CD4-positive, alpha-beta T cell treated with Interleukin-6 for 4 hours (primary cell): Measurements from ENCODE around the gene ETV6.
A peak's percentile ranks its signal among the peaks of the same experiment; 100 is the strongest.

Experiments used
- DNase-seq: peaks from one replicate; pipeline ENCODE4 v3.0.0-alpha.2; 2020; ENCODE audit warnings: mixed read lengths

ETV6 gene

GRCh38 chr12:11869406-11869805, 219.9 kb downstream of the ETV6 start:
- no peak for DNase-seq

DNA sequence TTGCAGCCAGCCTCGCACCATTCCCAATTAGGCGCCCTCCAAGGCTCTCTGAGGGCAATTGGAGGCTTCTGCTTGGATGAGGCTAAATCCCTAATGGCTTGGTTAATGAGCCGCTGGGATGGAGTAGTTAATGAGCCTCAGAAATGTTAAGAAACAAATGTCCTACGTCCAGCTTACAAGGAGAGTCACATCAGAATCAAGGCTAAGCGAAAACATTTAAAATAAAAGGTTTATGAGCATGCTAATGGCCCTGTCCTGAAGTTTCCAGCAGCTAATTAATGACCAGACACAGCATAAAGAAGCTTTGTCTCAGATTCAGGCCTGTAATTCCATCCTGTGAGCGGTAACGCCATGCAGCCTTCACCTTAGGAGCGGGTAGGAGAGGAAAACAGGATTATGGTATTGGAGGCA, 220.6 kb downstream of the ETV6 start:
- no peak for DNase-seq

DNA sequence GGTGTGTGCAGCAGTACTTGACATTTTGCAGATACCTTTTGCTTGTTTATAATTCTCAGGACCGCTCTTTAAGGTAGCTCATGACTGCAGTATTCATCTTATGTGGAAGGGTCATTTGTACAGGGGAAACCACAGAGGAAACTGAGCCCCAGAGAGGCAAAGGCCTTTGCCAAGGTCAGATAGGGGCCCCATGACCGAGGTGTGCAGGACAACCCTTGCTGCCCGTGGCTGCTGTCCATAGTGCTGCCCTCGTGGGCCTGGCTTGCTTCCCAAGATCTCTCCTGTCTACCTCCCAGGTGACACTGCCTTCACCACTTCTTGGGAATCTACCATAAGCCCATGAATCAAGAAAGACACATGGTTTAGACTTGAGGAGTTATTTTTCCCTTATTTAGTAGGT, 222.6 kb downstream of the ETV6 start:
- no peak for DNase-seq

DNA sequence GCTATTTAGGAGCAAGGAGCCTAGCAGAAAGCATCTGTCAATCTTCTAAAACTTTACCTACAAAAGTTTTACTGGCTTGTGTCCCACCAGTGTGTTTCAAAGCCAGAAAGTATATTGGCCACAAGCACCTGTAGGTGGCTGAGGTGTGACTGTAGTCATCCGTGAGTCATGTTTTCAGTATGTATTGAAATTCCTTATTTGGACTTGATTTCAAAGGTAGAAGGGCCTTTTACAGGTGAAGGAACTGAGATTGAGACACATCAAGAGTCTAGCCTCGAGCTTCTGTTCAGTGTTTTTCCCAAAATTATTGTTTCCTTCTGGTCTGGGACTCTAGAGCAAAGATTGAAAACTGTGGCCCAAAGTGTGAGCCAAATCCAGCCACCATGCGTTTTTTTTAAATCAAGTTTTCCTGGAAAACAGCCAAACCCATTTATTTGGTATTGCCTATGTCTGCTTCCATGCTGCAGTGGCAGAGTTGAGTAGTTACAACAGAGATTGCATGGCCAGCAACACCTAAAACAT, 226.0 kb downstream of the ETV6 start:
- DNase-seq: peak; percentile 41

DNA sequence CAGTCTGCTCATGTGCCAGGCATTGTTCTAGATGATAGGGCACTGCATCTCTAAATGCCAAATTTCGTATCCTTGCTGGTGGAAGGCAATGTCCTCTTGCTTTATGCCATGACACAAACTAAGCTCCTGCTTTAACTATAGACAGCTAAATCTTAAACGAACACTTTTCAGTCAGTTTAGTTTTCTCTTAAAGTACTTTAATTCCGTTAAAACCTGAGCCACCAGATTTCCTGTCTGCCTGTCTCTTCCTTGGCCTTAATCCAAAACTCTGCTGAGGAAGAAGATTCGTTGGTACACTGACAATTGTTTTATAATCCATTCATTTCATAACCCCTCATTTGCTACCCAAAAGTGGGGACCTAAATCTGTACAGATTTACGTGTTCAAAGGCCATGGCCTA, 226.8 kb downstream of the ETV6 start:
- no peak for DNase-seq

- DNase-seq: no peak
These were observed 227.8 kb downstream of the ETV6 start for GRCh38 chr12:11877102-11877826.

- DNase-seq: no peak
These were observed 228.7 kb downstream of the ETV6 start for GRCh38 chr12:11877869-11878780.

DNA sequence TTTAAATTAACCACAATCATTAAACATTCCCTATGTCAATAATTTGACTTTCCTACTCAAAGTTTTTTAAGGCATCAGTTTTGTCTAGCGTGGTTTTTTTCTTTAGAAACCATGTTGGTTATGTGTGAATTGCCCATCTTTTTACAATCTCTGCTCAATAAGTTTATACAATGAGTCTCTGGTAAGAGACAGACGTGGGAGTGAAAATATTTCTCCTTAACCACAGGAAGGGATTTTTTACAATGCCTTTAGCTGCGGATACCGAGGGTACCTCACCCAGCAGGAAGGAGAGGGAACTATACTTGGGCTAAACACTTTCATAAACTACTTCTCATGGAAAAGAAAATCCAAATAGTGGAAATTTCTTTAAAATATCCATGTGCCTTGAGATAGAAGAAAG, 229.8 kb downstream of the ETV6 start:
- no peak for DNase-seq

- no peak for DNase-seq
These were observed 230.9 kb downstream of the ETV6 start for GRCh38 chr12:11880381-11880780.

GRCh38 chr12:11881835-11882234, 232.4 kb downstream of the ETV6 start:
- DNase-seq: no peak

- no peak for DNase-seq
These were observed 233.0 kb downstream of the ETV6 start for GRCh38 chr12:11882301-11883019.

DNA sequence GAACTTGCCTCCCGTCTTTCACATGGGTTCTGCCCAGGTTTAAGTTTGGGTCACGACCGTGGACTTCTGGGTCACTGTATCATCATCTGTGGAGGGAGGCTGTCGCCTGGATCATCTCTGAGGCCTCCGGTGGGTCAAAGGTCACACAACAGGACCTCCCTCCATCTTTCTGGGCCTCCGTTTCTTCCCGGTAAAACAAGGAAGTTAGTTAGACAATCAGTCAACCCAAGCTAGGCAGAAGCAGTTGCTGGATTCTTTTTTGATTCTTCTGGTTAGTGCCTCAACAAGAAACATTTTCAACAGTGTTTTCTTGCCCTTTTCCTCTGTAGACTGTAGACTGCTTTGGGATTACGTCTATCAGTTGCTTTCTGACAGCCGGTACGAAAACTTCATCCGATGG, 234.6 kb downstream of the ETV6 start:
- no peak for DNase-seq

- DNase-seq: no peak
These were observed 235.2 kb downstream of the ETV6 start for GRCh38 chr12:11884706-11885105.

GRCh38 chr12:11885261-11886038, 236.0 kb downstream of the ETV6 start:
- no peak for DNase-seq

GRCh38 chr12:11886339-11886738, 236.9 kb downstream of the ETV6 start:
- DNase-seq: no peak

DNA sequence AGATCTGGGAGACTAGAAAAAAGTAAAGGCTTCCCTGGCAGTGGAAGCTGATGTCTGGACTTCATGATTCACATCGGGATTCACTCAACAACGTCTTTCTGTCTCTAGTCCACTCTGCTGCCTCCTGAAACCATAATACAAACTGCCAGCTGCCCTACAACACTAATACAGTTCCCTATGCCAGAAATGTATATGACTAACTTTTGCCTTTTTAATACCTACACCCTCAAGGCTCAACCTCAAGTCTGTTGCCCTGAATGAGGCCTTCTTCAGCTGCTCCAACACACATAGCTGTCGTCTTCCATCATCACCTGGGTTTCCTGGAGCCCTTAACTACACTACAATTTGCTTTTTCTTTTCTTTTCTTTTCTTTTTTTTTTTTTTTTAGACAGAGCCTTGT, 238.6 kb downstream of the ETV6 start:
- no peak for DNase-seq

GRCh38 chr12:11891346-11891745, 241.9 kb downstream of the ETV6 start:
- DNase-seq: no peak

DNA sequence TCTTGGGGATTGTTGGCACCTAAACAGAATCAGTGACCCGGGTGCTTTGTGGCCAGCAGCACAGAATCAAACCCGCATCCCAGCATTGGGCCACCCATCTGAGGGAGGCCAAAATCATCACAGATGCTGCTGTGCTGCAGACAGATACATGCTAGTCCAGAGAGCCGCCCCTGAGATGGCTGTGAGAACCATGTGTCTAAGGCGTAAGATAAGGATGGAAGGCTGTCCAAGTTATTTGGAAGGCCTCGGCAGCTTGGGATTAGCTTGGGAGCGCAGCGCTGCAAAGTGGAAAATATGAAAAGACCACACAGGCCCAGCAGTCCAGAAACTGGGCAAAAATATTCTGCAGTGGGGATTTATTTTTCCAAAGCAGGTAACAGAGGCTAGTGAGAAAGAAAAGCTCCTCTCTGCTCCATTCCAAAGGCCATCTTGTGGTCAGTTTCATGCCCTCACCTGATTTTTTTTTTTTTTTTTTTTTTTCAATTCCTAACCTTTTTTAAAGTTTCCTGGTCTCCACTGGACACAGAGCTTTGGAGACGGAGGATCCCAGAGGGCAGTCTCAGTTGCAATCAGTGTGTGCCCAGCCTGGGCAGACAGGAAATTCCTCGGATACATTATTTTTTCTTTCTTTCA, 242.4 kb downstream of the ETV6 start:
- DNase-seq: no peak

- no peak for DNase-seq
These were observed 244.5 kb downstream of the ETV6 start for GRCh38 chr12:11893998-11894397.

DNA sequence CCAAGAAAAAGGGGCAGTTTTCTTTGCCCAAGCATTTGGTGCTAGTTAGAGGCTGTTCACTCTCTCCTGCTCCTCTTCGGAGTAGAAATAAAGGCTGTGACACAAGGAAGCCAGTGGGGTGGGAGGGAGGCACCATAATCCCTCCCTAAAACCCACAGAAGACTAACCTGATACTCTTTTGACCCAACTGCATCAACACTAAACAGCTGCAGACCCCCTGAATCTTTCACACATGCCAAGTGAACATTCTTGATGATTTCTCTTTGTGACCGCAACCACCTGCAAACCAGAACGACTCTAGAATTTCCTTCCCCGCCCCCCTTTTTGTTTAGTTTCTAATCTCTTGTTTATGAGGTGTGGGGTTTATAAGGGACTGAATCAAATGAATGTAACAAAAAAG, 245.4 kb downstream of the ETV6 start:
- no peak for DNase-seq

DNA sequence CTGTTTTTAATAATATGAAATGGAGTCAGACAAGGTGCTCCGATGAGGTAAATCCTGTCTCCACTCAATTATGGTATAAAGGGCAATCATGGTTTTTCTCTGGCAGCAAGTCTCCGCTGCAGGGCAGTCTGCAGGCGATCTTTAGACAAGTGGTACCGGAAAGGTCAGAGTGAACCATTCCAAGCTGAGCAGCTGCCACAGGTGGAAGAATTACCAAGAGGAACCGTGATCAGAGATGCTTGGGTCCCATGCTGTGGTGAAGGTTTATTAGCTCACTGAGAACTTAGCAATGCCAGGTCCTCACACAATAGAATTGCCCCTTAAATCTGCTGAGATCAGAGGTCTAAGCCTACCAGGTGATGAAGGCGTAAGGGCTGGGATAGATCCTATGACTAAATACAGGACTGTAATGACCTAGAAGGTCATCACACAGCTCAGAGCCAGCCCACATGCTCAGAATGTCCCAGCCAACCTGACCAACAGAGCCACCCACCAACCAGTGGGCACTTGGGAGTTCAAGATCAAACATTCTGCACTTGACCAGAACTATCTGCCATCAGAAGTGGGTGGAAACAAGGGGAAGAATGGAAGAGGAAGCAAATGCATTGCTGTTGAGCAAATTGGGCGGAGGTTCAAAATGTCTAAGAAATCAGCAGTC, 246.1 kb downstream of the ETV6 start:
- DNase-seq: no peak
